SIG-M5 (cell line): ENCODE data around the gene CNTN4.

ENCODE experiments used
- DNase-seq: peaks from one replicate; lab custom pipeline; 2025; lab: John Stamatoyannopoulos, UW

The CNTN4 gene

GRCh38 chr3:2920103-2920502, 821.4 kb downstream of the CNTN4 start:
- DNase-seq, result no peak

- no peak for DNase-seq
Observed at GRCh38 chr3:2921452-2921851, 822.8 kb downstream of the CNTN4 start.

GRCh38 chr3:2921903-2922302, 823.2 kb downstream of the CNTN4 start:
- no peak for DNase-seq

- DNase-seq, result no peak
Observed at GRCh38 chr3:2923390-2923789, 824.7 kb downstream of the CNTN4 start.

GRCh38 chr3:2927259-2927658, 828.6 kb downstream of the CNTN4 start:
- DNase-seq, result no peak

- DNase-seq, result no peak
Observed at GRCh38 chr3:2929574-2929973, 830.9 kb downstream of the CNTN4 start.

- no peak for DNase-seq
Observed at GRCh38 chr3:2931265-2931664, 832.6 kb downstream of the CNTN4 start.

- no peak for DNase-seq
Observed at GRCh38 chr3:2934541-2934940, 835.9 kb downstream of the CNTN4 start.

- no peak for DNase-seq
Observed at GRCh38 chr3:2937055-2937454, 838.4 kb downstream of the CNTN4 start.

GRCh38 chr3:2937592-2937991, 838.9 kb downstream of the CNTN4 start:
- no peak for DNase-seq

- no peak for DNase-seq
Observed at GRCh38 chr3:2938711-2939110, 840.0 kb downstream of the CNTN4 start.

- DNase-seq, result no peak
Observed at GRCh38 chr3:2940062-2940461, 841.4 kb downstream of the CNTN4 start.

- DNase-seq, result no peak
Observed at GRCh38 chr3:2944628-2945027, 846.0 kb downstream of the CNTN4 start.

- no peak for DNase-seq
Observed at GRCh38 chr3:2945121-2945520, 846.5 kb downstream of the CNTN4 start.

GRCh38 chr3:2947536-2947935, 848.9 kb downstream of the CNTN4 start:
- no peak for DNase-seq

GRCh38 chr3:2948882-2949281, 850.2 kb downstream of the CNTN4 start:
- DNase-seq, result no peak

- no peak for DNase-seq
Observed at GRCh38 chr3:2950159-2950558, 851.5 kb downstream of the CNTN4 start.

GRCh38 chr3:2957115-2957514, 858.4 kb downstream of the CNTN4 start:
- no peak for DNase-seq

GRCh38 chr3:2958551-2958950, 859.9 kb downstream of the CNTN4 start:
- no peak for DNase-seq

- DNase-seq, result no peak
Observed at GRCh38 chr3:2961576-2961975, 862.9 kb downstream of the CNTN4 start.

- no peak for DNase-seq
Observed at GRCh38 chr3:2967871-2968270, 869.2 kb downstream of the CNTN4 start.

- DNase-seq, result no peak
Observed at GRCh38 chr3:2968475-2968874, 869.8 kb downstream of the CNTN4 start.

- no peak for DNase-seq
Observed at GRCh38 chr3:2976212-2976611, 877.5 kb downstream of the CNTN4 start.

GRCh38 chr3:2976796-2977195, 878.1 kb downstream of the CNTN4 start:
- no peak for DNase-seq
